ENCODE data around the gene DNAH6.
"Not testable (repeated sequence)": the region's sequence is repeated elsewhere in the genome, so short reads cannot be mapped to it uniquely, and the experiment has no call there.

DNAH6 gene

DNA sequence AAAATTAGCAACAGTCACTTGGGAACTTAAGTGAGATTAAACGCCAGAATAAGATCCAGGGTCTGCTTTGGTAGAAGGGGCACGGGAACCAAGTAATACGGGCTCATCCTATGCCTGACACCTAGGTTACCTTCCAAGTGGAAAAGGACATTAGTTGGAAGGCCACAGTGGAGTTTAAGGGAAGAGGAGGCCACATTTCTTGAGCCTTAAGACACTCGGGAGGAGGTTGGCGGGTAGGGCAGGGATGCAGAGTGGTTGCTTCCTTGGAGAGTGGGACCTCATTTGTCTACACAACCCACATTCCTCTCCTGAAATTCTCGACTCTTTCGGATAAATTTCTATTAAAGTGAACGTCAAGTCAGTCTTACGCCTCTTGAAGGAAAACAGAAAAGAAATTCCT lies 510 bp upstream of the DNAH6 start:
- DNase-seq: no peak

DNA sequence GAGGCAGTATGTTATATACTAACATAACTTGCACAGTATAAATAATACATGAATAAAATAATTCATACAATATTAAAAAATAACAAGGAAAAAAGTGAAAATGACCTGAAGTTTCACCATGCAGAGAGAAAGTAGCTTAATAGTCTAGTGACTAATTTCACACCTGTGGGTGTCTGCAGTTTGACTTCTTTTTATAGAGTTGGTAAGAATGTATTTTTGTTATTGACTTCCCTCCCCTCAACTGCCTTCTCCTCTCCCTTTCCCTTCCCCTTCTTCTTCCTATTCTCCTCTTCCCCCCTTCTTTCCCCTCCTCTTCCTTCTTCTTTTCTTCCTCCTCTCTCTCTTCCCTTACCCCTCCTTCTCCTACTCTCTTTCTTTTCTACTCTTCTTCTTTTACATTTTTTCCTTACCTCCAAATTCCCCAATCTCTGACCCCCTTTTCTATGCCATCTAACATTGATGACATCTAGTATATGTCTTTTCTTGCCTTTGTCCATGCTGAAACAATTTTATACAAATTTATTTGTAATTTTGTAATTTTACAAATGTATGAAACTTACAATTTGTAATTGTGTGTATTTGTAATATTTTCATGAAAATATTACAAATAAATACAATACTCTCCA lies 3.1 kb downstream of the DNAH6 start:
- no peak for DNase-seq

DNA sequence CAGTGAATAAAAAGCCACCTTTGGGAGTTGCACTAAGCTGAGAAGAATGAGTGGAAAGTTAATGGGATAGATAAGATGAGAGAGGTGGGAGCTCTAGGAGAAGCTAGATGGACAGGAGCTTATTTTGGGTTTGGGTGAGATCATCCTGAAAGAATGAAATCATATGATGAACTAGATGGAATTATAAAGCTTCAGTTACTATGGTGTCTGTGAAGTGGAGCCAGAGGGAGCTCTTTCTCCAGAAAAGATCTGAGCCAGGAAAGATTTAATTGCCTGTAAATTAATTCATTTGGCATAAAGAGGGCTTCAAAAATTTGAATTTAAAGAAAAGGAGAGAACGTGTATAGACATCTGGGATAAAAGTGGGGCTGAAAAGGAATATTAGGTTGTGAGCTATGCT lies 10.3 kb downstream of the DNAH6 start:
- no peak for DNase-seq

DNA sequence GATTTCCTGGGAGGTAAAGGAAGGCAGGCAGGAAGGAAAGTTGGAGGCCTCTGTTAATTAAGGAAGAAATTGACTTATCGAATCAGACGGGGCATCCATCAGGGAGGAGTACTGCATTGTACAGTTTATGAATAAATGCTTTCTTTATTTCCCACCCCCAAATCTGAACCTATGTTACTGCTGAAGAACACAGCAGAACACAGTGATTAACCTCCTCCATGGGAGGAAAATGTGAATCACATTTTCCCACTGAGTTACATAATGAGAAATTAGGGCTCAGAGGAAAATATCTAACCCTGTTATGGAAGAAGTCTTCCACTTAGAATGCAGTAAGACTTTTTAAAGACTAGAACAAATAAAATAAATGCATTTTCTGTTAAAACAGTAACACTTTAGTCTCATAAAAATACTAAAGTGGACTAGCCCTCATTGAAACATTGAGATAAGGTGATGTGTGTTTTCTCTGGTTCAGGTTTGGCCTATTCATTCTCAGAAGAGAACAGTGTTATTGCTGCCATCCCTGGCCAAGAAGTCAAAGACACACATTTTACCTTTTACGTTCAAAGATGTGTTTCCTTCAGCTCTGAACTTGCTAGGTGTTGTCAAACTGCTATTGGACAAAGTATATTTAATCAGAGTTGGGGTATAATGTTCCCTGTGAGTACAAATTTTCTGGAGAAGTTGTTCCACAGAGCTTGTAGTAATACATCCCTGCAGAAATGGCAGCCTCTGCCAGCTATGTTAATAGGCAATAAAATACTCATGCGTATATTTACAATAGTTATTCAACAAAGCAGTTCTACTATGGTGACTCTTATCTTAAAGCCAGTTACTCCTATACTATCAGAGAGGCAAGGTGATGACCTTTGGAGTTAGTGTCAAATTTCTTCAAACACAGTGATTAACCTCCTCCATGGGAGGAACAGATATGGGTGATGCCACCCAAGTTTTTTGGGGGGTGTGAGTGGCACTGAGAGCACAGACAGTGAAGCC lies 11.1 kb downstream of the DNAH6 start:
- no peak for DNase-seq

DNA sequence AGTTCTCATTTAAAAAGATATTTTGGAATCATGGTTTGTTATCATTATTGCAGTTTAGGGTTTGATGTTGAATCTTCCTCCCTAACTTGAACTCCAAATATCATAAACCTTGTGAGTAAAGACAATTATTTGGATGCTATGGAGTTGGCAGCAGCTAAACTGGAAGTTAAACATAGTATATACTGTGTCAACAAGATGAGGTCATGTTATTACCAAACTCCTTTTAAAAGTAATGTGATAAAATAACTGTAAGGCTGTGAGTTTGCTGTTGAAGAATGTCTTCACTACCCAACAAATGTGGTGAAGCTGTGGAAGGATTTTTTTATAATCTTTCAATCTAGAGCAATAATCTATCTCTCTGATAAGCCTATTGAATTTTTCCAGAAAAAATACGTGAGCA lies 16.0 kb downstream of the DNAH6 start:
- no peak for DNase-seq

DNA sequence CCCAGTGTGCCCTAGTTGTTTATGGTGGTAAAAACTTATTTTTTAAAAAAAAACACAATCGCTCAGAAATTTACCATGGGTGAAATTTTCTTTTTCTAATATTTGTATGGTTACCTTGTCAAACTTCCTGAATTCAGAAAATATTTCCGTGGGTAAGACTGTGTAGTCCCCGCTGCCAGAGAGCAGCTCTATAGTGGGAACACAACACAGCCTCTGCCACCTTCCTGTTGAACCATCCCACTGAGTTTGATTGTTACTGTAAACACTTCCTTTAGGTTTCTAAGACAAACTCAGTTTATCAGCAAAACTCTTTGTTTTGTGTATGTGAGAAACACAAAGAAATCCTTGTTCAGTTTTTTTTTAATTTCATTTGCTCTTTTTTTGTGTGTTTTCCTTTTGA lies 17.9 kb downstream of the DNAH6 start:
- DNase-seq: no peak

DNA sequence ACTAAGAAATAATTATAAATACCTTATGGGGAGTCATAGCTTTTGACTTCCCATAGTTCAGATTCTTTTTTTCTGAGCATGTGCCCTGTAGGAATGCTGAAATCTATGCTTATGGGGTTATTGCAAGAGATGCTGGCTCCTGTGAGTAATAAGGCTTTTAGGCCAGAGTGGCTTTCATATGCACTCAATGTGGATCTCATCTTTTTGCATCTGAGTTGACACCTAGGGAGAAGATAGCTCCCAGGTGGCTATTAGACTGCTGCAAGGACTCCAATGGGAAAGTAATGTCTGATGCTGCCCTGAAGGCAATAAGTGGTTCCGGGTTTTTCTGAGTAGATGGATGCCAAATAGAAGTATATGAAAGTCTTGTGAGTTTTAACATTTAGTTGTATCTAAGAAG lies 21.0 kb downstream of the DNAH6 start:
- DNase-seq: no peak

DNA sequence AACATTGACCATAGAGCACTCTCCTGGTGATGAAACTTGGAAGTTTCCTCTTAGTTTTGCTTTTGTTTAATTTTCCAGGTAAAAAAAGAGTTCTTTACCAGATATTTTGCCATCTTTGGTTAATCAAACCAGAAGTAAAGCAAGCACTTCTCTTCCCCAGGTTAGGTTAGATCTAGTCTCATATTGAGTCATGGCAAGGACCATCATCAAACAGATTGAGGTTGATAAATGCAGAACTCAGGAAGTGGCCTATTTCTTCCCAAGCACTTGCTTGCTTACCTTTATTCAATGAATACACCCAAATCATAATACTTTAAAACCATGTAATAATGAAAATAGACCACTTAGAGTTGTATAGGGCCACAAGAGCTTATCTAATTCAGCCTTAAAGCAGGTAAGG lies 23.4 kb downstream of the DNAH6 start:
- no peak for DNase-seq

DNA sequence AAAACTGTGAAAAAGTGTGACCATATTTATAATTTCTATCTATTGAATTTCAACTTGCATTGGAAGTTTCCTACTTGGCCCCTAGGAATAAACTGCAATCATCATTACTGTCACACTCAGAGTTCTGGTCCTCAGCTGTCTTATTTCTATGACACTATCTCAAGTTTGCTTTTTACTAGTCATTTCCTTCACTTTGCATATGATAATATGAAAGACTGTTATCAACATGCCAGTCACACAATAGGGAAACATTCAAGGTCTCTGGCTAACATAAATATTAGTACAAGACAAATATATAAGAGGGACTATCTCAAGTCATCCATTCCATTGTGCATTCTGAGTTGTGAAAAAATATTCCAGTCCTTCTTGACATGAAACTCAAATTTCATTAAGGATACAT lies 28.7 kb downstream of the DNAH6 start:
- DNase-seq: no peak

DNA sequence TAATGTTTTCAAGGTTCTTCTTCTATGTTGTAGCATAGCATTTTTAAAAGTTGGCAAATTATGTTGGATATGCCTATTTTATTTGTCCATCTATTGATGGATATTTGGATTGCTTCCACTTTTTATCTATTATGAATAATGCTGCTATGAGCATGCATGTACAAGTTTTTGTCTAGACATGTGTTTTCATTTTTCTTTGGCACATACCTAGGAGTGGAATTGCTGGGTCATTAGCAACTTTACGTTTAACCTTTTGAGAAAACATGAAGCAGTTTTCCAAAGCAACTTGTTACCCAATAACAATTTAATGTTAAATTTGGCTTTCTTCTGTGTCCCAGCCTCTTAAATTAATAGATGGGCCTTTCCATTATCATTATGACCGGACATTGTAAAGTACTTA lies 30.3 kb downstream of the DNAH6 start:
- DNase-seq: no peak

DNA sequence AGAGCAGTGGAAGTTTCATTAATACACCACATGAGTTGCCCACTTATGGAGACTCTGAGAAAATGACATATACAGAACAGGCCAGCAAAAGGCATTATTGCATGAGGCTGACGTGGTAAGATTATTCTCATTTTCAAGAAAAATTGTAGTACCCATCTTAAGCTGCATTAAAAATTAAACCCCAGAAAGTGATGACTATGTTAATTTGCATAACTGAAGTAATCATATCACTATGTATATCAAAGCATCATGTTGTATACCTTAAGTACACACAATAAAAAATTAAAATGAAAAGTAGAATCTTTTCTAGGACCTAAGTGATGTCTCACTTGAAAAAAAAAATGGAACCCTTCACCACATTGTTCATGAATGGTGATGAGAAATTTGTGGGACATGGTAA lies 32.0 kb downstream of the DNAH6 start:
- DNase-seq: no peak

DNA sequence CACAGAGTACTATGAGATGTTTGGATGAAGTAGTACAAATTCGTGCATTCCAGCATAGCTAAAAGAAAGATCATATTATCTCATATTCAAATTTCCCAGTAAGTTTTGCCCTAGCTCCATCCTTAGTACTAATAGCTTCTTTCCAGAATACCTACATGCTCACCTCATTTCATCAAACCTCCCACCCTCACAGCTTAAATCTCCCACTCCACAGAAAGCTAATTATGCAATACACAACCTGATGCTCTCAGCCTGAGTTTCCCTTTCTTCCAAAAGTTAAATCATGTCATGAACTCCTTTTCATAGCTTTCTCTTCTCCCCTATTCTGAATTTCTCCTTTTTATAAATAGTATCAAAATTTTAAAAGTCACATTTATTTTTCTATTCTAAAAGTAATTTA lies 34.6 kb downstream of the DNAH6 start:
- DNase-seq: no peak

DNA sequence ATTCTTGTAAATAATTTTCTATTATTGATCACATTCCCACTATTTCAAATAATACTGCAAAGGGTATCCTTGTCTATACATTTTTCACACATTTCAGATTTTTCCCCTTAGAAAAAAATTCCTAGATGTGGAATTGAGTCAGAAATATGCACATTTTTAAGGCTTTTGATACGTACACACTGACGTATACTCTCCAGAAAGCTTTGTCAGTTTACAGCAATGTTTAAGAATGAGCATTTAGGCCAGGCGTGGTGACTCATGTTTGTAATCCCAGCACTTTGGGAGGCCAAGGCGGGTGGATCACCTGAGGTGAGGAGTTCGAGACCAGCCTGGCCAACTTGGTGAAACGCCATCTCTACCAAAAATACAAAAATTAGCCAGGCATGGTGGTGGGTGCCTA lies 35.2 kb downstream of the DNAH6 start:
- not testable (repeated sequence) for DNase-seq

DNA sequence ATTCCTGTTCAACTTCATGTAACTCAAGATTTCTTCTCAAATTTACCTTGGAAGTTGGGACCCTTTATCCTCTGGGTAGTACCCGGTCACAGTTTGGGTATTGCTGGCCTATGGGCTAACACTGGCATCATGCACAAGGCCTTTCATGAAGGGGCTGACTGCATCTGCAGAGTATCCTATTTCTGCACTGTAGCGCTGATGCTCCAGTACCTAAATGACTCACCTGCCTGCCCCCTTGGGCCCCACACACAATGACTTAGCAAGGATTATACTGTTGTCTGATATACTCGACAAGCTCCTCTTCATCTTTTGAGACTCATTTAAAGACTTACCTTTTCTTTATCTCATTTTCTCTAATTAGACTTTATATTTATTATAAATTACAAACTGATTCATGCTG lies 39.9 kb downstream of the DNAH6 start:
- no peak for DNase-seq

DNA sequence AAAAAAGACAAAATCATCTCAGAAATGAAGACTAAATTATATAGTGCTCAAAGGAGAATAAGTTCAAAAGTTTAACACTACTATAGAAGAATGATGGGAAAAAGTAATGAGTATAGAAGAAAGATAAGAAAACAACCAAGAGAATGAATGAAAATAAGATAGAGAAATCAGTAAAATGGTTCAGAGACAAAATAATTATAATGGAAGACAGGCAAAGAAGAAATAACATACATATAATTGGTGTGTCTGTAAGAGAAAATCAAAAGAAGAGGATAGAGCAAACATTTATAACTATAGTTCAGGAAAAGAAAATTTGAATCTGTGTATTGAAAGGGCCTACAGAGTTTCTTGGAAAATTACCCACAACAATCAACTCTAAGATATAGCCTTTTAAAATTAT lies 43.5 kb downstream of the DNAH6 start:
- no peak for DNase-seq

DNA sequence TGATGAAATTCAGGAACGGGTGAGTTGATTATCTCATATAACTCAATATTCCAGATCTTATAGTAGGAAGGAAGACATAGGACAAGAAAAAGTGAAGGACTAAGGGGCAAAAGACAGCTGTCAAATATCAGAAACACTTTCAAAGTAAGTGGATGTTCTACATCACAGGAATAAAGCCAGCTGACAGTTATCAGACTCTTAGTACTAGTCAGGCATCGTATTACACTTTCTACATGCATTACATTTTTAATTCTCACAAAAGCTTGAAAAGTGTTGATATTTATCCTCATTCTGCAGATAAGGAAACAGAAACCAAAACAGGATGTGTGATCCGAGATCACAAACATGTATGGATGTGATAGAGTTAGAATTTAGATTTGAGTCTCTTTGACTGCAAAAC lies 63.4 kb downstream of the DNAH6 start:
- no peak for DNase-seq

DNA sequence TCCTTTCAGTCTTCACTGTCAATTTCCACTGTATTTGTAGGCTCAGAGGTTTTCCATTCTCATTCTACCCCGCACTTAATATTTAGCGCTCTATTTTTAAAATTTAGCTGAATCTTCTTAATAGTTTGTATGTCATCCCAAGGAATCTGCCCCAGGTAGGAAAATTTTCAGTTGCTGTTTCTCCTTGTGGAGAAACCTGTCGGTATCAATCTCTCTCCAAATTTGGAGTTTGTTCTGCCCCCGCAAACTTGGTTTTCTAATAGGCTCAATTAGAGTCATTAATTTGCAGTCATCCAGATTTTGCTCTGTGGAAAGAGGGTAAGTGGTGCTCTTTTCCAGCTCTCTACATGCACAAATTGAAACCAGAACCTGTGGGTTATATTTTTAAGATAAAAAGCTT lies 87.6 kb downstream of the DNAH6 start:
- DNase-seq: no peak

DNA sequence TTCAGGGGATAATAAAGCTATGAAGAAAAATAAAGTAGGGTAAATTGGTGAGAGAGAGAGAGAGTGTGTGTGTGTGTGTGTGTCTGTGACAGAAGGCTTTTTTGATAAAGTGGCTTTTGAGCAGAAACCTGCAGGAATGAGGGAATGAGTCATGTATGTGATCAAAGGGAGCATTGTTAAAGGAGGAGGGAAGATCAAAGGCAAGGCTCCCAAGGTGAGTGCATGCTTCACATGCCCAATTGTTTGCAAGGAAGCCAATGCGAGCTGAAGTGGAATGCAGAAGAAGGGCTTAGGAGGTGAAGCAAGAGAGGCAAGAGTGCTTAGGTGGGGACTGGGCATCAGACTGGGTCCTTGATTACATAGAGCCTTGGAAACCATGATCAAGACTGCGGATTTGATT lies 96.8 kb downstream of the DNAH6 start:
- no peak for DNase-seq

DNA sequence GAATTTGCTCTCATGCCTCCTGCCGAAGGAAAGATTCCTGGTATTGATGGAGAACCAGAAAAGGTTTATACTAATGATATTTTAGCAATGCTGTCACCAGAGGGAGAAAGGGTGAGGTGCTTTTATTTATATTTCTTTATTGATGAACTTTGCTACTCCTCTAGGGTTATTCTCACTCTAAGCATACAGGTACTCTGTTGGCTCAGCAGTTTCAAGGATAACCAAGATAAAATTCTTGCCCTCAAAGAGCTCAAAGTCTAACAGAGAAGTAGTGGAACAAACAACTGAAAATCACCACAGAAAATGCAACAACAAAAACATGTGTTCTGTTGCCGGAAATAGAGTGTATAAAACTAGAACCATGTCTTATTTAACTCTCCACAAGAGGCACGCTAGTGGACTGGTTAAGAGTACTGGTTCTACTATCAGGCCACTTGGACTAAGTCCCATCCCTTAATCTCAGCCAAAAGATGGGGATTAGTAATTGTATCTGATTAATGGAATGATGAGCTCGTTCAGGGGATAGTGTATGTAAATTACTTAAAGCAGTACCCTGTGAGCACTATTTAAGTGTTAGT lies 103.6 kb downstream of the DNAH6 start:
- DNase-seq: no peak

DNA sequence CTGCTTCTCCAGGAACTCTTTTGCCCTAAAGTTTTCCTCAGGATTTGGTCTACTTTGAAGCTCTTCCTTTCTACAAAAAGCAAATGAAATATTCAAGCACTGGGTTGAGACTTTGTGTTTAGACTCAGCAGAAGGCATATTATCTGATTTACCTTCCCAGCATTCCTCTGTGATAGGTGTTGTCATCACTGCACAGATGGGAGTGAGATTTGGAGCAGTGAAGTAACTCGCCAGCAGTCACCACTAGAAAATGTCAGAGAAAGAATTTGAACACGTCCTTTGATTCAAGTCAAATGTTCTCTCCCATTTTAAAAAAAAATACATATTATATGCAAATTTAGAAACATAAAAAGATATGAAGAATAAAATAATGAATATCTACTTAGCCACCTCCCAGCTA lies 112.2 kb downstream of the DNAH6 start:
- no peak for DNase-seq

DNA sequence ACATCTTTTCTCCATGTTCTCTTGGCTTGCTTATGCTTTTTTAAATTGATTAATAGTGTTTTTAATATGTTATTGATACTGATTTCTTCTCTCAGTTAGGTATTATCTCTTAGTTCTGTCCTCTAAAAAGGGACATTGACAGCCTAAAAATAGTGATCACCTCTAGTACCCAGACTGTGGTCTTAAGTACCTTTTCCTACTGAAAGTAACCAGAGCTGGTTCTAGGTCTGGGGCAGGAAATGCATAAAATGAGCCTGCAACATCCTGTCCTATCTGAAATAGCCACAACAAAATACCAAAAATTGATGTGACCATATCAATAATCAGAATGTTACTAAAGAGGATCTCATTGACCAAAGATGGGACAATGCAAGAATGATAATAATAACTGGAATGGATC lies 113.3 kb downstream of the DNAH6 start:
- DNase-seq: no peak

DNA sequence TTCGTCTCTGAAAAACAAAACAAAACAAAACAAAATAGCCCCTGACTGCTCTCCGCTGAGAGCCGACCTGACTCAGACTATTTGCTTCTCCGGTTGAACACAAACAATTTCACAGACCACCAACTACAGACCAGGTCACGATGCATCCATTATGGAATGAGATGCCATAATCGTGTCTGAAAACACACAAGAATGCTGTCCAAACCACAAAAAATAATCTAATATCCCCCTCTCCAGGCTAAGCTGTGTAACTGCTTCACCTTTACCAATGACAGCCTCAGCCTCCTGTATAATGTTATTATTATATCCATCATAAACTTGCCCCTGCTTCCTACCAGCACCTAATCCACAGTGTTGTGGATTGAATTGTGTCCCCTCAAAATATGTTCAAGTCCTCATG lies 114.7 kb downstream of the DNAH6 start:
- no peak for DNase-seq

DNA sequence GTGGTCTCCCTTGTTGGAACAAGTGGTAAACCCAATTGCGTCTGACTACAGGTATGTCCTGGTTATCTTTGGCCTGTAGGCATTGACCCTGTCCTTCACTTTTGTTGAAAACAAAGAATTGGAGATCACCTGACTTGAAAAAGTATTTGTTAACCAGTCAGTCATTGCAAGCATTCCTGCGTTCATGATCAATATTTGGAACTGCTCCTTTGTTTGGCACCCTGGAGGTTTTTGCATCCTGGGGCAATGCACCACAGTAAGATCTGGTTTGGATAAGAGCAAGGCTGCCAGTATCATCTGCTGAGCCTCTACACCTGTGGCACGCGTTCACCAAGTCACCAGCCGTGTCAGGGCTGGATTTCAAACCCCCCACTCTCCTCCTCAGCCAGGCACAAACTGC lies 115.7 kb downstream of the DNAH6 start:
- no peak for DNase-seq

Measured in CD4-positive, alpha-beta T cell treated with Interleukin-15 for 1 hour (primary cell).